Stimulated activated naive B cell treated with anti-CD40 and anti-IgM and Interleukin-4, amounts not matched to agents 10 μg/mL and 1 μg/mL and 100 μg/mL, for 72 hours (primary cell): ENCODE data around the gene FAM193A.
"Not testable (repeated sequence)": the region's sequence is repeated elsewhere in the genome, so short reads cannot be mapped to it uniquely, and the experiment has no call there.

Experiments used
- ATAC-seq, 2 donors: fragments of 150-1000 bp; cut with Tn5 transposase; replicated peaks; 2 replicates each; pipeline ENCODE4 v1.10.0; 2021; ENCODE audit warnings: moderate library complexity in 1 of 2
- DNase-seq: peaks from one replicate; pipeline ENCODE4 v3.0.0; 2021
- H3K27ac Mint-ChIP-seq: one replicate; pipeline ENCODE4 v1.8.0; 2022; ENCODE audit warnings: mild to moderate bottlenecking, mixed read lengths
- H3K27me3 Mint-ChIP-seq, 2 donors: one replicate each; pipeline ENCODE4 v1.8.0; 2022; ENCODE audit warnings: mixed read lengths in 2 of 2
- H3K36me3 Mint-ChIP-seq, 2 donors: one replicate each; pipeline ENCODE4 v1.8.0; 2022; ENCODE audit warnings: mixed read lengths in 2 of 2, mild to moderate bottlenecking in 1 of 2
- H3K4me1 Mint-ChIP-seq, 2 donors: one replicate each; pipeline ENCODE4 v1.8.0; 2022; ENCODE audit warnings: mixed read lengths in 2 of 2, mild to moderate bottlenecking in 1 of 2
- H3K4me3 Mint-ChIP-seq, 2 donors: one replicate each; pipeline ENCODE4 v1.8.0; 2022; ENCODE audit warnings: mild to moderate bottlenecking in 2 of 2, mixed read lengths in 2 of 2, moderate library complexity in 1 of 2
- H3K9me3 Mint-ChIP-seq, 2 donors: one replicate each; pipeline ENCODE4 v1.8.0; 2022; ENCODE audit warnings: mixed read lengths in 2 of 2, mild to moderate bottlenecking in 1 of 2

Gene FAM193A

DNA sequence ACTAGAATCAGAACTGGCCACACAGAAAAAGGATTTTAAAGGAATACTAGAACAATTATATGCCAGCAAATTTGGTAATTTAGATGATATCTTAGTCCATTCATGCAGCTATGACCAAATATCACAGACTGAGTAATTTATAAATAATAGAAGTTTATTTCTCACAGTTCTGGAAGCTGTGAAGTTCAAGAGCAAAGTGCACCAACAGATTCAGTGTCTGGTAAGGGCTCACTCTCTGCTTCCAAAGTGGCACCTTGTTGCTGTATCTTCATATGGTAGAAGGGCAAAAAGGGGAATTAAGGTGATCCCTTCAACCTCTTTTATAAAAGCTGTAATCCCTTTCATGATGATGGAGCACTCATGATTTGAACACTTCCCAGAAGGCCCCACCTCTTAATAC lies 199.4 kb downstream of the FAM193A start:
- Mint-ChIP-seq H3K4me3 (no peak overlapping the region), H3K4me1 (peaks cover 17 to 48% of the 10 kb centered on the region in 2 donors), H3K9me3 (peaks cover 7 to 11% of the 10 kb centered on the region in 2 donors), H3K36me3 (peaks cover 52 to 72% of the 10 kb centered on the region in 2 donors), H3K27ac (no peak overlapping the region), H3K27me3 (no peaks in the 10 kb centered on the region)
- DNase-seq (no peak), ATAC-seq (no peak)

DNA sequence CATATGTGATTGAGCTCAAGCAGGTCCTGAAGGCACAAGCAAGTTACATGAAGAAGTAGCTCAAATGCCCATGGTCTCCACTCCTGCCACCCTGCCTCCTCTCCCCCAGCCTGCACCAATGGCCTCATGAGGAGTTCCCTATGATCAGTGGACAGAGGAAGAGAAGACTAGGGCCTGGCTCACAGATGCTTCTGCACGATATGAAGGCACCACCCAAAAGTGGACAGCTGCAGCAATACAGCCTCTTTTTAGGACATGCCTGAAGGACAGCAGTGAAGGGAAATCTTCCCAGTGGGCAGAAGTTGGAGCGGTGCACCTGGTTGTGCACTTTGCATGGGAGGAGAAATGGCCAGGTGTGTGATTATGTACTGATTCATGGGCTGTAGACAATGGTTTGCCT lies 201.8 kb downstream of the FAM193A start:
- peaks cover 16 to 45% of the 10 kb centered on the region in 2 donors for H3K4me1 Mint-ChIP-seq
- not testable (repeated sequence) for H3K27ac Mint-ChIP-seq

DNA sequence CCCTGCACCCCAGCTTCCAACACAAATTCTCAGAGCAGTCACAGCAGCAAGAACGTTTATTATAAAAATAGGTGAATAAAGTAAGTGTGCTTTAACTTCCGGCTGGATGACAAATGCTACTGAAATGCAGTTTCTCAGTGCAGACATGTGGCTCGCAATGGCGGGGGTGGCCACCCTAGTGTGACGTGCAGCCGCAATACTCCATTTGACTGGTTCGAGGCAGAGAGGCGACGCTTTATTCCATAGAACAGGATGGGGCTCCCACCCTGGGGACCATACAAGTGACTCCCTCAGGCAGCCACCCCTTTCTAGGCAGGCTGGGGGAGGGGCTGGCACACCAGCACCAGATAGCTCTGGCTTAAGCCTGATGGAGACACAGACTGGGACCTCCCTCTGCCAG lies 205.2 kb downstream of the FAM193A start:
- H3K9me3 Mint-ChIP-seq: peaks cover 0 to 3% of the 10 kb centered on the region in 2 donors
- H3K36me3 Mint-ChIP-seq: peaks cover 61 to 62% of the 10 kb centered on the region in 2 donors
- ATAC-seq: no peak
- DNase-seq: no peak
- H3K27ac Mint-ChIP-seq: no peak overlapping the region
- H3K27me3 Mint-ChIP-seq: no peaks in the 10 kb centered on the region
- H3K4me3 Mint-ChIP-seq: no peak overlapping the region
- peaks cover 25 to 48% of the 10 kb centered on the region in 2 donors for H3K4me1 Mint-ChIP-seq

More for the DNA sequence above, 201.8 kb downstream of the FAM193A start:
- not testable (repeated sequence) for H3K4me3 Mint-ChIP-seq, ATAC-seq, DNase-seq, H3K27me3 Mint-ChIP-seq
- Mint-ChIP-seq H3K36me3 (peaks cover 57 to 64% of the 10 kb centered on the region in 2 donors), H3K9me3 (peaks cover 7 to 11% of the 10 kb centered on the region in 2 donors)

DNA sequence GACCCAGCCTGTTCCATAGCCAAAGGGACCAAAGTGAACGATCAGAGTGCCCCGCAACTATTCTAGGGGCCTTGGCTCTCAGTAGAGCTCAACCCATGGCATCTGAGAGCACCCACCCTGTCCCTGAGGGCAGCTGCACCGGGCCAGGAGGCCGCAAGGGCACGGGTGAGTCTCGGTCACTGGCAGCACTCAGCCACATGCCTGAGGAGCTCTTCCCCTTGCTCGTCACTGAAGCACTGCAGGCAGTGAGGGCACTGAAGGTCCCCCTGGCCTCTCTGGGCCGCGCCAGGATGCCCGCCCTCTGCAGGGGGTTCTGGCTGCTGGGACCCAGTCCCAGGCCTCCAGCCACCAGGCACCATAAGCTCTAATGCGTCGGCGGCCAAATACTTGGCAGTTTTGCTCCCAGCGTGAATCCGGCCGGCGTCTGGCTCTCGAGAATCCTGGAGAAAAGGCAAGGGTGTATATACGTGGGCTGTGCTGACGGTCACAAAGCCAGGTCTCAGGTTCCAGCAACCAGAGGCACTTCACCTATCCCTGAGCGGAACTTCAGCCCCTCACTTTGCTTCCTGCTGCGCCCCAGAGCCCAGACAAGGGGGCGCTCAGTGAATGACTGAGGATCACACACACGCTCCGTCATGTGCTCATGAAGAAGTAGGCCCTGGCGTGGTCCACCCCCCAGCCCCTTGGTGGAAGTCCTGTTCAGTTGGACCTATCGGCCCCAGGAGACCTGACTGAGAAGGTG lies 205.8 kb downstream of the FAM193A start:
- Mint-ChIP-seq H3K9me3 (peaks cover 0 to 3% of the 10 kb centered on the region in 2 donors), H3K4me1 (peaks cover 31 to 54% of the 10 kb centered on the region in 2 donors), H3K4me3 (no peak overlapping the region), H3K27me3 (no peaks in the 10 kb centered on the region), H3K36me3 (peaks cover 65 to 67% of the 10 kb centered on the region in 2 donors), H3K27ac (no peak overlapping the region)
- no peak for ATAC-seq
- DNase-seq: no peak

DNA sequence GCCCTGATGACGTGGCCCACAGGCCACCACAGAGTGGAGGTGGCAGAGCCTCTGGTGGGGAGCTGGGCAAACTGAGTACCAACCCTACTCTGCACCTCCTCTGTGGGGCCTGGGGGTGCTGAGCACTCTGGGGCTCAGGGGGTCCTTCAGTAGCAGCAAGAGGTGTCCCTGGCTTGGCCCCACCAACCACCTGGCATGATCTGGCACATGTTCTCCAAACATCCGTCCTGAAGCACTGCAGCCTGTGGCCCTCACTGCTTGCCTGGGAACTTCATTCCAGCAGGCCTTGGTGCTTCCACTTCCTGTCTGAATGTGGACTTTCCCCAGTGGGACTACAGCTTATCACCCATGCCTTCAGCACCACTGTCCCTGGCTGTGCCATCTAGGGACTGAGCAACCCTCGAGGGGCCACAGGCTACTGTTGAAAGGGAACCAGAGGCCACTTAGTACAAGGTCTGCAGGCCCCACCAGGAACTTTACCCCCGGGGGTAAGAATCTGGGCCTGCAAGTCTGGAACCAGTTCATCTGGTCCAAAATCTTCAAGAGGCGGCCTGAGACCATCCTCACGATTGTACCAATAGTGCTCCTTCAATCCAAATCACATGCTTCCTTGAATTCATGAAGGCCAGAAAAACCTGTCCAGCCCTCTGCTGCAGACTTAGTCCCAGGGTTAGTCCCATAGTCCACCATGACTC lies 206.5 kb downstream of the FAM193A start:
- ATAC-seq (no peak), DNase-seq (no peak)
- H3K36me3 Mint-ChIP-seq: peaks cover 72 to 74% of the 10 kb centered on the region in 2 donors
- peak overlapping the region; percentile 31 for H3K27ac Mint-ChIP-seq
- H3K4me1 Mint-ChIP-seq: peaks cover 38 to 61% of the 10 kb centered on the region in 2 donors
- H3K4me3 Mint-ChIP-seq: no peak overlapping the region
- H3K9me3 Mint-ChIP-seq: peaks cover 0 to 3% of the 10 kb centered on the region in 2 donors
- H3K27me3 Mint-ChIP-seq: no peaks in the 10 kb centered on the region

DNA sequence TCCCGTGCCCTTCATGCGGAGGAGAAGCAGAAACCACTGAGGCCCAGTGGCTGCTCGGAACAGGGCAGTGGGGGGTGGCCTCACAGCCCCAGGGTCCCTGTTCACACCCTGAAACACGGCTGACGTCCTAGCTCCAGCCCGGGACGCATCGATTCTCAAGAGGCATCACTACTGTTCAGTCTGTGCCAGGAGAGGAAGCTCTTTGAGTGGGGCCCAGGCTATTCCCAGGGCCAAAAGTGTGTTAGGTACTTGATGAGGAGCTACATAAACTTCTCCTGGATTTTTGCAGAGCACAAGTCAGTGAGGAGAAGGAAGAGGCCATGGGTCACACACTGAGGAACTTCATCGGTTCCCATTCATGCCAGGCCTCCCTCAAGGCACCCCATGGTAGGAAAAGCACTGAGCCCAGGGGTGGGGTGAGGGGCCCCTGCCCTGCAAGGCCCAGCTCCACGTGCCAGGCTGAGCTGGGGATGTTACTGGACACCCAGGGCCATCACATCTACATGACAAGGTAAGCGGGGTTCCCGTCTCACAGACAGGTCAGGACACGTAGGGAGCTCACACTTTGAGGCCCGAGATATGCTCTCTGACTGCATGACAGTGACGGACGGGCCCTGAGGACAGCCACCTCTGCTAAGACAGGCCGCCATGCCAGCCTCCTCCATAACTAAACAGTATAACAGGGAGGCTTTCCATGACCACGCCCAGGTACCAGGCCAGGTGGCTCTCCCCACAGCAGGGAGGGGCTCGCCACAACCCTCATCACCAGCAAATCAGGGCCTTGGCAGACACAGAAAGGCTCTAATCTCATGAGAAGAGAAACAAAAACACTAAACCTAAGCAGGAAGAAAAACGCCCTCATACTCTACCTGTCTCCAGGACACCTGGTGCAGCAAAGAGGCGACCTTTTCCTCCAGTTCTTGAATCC lies 207.3 kb downstream of the FAM193A start:
- no peak for DNase-seq
- H3K27ac Mint-ChIP-seq: peak overlapping the region; percentile 14
- H3K9me3 Mint-ChIP-seq: no peaks in the 10 kb centered on the region
- H3K36me3 Mint-ChIP-seq: peaks cover 65 to 68% of the 10 kb centered on the region in 2 donors
- H3K4me3 Mint-ChIP-seq: no peak overlapping the region
- no peaks in the 10 kb centered on the region for H3K27me3 Mint-ChIP-seq
- no peak for ATAC-seq
- peaks cover 38 to 63% of the 10 kb centered on the region in 2 donors for H3K4me1 Mint-ChIP-seq

DNA sequence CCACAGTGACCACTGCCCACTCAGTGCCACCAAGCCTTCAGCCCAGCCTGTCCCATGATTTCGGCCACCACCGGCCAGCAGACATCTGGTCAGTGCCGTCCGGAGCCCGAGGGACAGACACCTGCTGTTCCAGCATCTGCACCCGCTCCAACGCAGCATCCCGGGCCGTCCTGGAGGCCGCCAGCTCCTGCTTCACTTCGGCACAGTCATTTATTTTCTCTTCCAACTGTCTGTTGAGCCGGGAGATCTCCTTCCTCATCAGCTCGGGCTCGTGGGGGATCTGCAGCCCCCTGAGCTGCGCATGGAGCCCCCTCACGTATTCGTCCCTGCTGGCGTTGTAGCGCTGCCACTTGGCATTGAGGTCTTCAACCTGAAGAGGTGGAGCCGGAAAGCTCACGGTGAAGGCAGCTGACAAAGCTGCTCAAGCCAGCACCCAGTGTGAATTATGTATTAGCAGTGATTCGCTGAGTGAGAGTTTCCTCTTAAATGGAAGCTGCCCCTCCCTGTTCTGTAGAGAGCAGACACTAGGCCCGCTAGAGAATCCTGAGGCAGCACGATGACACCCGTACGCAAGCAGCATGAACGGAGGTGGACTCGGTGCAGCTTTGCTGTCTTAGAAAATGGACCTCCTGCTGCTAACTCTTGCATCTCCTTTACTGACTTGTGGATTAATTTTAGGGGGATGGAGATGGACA lies 208.3 kb downstream of the FAM193A start:
- no peak for DNase-seq
- H3K36me3 Mint-ChIP-seq: peaks cover 63 to 65% of the 10 kb centered on the region in 2 donors
- H3K27me3 Mint-ChIP-seq: no peaks in the 10 kb centered on the region
- H3K4me1 Mint-ChIP-seq: peaks cover 39 to 68% of the 10 kb centered on the region in 2 donors
- H3K4me3 Mint-ChIP-seq: no peak overlapping the region
- ATAC-seq: no peak
- peak overlapping the region; percentile 62 for H3K27ac Mint-ChIP-seq
- no peaks in the 10 kb centered on the region for H3K9me3 Mint-ChIP-seq

DNA sequence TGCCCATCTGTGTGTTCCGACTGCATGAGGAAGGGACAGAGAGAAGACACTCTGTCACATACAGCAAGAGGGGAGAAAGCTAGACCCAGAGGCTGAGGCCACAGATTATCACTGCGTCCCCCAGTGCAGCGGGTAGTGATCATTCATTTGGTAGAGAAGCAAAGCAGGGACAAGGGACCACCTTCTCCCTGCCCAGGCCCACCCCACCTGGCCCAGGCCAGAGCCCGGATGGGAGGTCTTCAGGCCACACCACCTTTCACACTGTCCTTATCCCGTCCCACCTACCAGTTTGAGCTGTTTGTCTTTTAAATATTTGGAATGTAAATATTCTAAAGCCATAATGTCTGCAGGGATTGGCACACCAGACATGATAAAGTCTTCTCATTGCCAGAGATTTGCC lies 209.1 kb downstream of the FAM193A start:
- ATAC-seq (no peak), DNase-seq (no peak)
- H3K27ac Mint-ChIP-seq: peak overlapping the region; percentile 92
- H3K9me3 Mint-ChIP-seq: no peaks in the 10 kb centered on the region
- H3K27me3 Mint-ChIP-seq: no peaks in the 10 kb centered on the region
- peaks cover 58 to 59% of the 10 kb centered on the region in 2 donors for H3K36me3 Mint-ChIP-seq
- H3K4me1 Mint-ChIP-seq: peaks cover 40 to 64% of the 10 kb centered on the region in 2 donors
- H3K4me3 Mint-ChIP-seq: peak overlapping the region in 1 of 2 donors; percentile 48

DNA sequence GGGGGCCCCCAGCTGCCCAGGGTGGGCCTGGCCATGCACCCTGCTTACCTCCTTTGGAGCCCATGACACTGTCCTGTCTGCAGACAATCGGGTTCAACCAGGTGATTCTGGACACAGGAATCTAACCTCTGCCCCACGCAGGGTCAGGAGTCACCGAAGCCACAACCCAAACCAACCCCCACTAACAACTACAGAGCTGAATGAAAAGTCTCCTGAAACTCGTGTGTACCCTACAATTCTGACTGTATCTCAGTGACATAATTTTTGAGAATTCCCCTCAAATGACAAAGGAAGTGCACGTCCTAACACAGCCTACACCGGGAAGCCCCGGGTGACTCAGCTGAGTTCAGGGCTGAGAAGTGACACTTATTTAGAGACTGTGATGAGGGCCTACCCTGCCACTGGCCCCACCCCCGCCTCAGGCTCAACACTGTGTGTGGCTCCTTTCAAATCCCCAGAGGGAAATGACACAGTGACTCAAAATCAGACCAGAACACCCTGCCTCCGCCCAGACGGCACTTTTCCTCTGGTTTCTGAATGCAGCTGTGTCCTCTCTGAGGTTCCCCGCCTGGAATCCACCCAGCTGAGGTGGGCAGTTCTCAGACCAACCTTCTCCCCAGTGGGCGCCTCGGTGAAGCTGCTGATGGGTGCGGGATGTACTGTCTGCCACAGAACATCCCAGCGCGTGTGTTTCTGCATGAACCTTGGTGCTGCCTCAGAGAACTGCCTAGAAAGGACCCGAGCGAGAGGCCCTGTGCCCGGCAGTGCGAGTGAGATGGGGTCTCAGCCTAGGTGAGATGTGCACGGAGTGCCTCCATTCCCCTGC lies 209.7 kb downstream of the FAM193A start:
- DNase-seq: peak; percentile 95
- peak overlapping the region; percentile 92 for H3K27ac Mint-ChIP-seq
- peaks cover 40 to 57% of the 10 kb centered on the region in 2 donors for H3K4me1 Mint-ChIP-seq

DNA sequence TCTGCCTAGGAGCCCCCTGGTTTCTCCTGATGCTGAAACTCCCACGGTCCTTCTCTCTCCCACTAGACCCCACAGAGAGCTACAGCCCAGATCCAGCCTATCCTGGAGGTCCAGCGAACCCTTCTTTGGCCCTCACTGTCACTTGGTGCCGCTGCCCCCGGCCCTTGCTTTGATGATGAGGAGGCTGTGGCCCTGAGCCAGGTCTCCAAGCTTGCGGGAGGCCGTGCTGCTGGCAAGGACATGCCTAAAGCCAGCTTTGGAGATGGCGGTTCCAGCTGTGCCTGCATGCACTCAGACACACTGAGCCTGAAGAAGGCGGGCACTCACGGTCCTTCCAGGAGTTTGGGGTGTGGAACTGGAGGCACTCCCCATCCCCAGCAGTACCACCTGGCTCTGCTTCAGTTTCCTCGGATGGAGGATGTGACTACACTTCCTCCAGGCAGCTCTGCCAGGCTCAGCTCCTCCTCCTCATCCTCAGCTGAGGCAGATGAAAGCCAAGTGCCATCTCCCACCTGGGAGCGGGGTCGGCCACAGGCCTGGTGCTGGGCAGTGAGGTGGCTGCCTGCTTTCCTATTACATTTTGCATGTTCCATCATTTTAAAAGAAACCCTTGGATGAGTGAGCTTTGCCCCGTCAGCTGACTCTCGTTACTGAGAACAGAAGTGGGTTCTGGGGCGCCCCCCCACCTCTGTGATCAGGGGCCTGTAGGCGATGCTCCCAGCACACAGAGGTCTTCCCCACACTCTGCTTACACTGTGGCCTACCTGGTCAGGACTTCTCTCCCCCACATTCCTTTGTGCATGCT lies 210.6 kb downstream of the FAM193A start:
- peak overlapping the region; percentile 67 to 73 for H3K4me3 Mint-ChIP-seq
- ATAC-seq (no peak), DNase-seq (no peak)
- H3K27ac Mint-ChIP-seq: peak overlapping the region; percentile 92
- no peaks in the 10 kb centered on the region for H3K27me3 Mint-ChIP-seq
- peaks cover 43 to 65% of the 10 kb centered on the region in 2 donors for H3K4me1 Mint-ChIP-seq
- H3K36me3 Mint-ChIP-seq: peaks cover 46 to 50% of the 10 kb centered on the region in 2 donors
- H3K9me3 Mint-ChIP-seq: no peaks in the 10 kb centered on the region

More for the DNA sequence above, 209.7 kb downstream of the FAM193A start:
- peak overlapping the region; percentile 67 to 73 for H3K4me3 Mint-ChIP-seq
- H3K36me3 Mint-ChIP-seq: peaks cover 55 to 56% of the 10 kb centered on the region in 2 donors
- H3K27me3 Mint-ChIP-seq: no peaks in the 10 kb centered on the region
- peak; percentile 96 to 98 for ATAC-seq
- H3K9me3 Mint-ChIP-seq: no peaks in the 10 kb centered on the region

DNA sequence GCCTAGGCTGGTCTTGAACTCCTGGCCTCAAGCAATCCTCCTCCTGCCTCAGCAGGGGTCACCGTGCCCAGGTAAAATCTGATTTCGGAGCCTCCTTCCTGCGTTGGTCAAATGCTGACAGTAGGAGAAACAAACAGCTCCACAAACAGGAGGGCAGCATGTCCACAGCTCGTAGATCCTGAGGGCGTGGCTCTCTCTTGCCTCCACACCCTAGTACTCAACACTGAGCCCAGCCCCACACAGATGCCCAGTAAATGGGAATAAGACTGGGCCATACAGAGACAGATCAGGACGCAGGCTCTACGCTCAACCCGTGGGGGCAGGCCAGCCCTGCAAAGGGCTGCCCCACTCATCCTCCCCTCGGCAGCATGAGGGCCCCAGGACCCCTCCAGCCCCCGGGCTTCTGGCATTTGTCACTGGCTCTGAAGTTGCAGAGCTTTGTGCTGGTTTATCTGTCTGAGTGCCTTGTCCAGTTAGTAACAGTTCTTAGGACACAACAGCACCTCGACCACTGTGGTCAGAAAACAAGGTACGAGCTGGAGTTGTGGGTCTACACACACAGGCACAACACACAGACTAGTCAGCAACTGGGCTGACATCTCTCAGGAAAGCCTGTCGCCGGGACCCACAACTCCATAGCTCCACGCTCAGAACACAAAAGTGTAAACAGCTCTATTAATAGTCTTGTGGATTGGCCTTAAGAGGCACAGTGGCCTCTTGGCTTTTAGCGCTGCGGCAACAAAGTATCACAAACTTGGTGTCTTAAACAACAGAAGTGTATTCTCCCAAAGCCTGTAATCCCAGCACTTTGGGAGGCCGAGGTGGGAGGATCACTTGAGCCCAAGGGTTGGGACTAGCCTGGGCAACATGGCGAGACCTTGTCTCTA lies 214.5 kb downstream of the FAM193A start:
- Mint-ChIP-seq H3K27me3 (no peaks in the 10 kb centered on the region), H3K36me3 (peaks cover 23 to 32% of the 10 kb centered on the region in 2 donors), H3K9me3 (no peaks in the 10 kb centered on the region), H3K27ac (no peak overlapping the region), H3K4me1 (peaks cover 42 to 78% of the 10 kb centered on the region in 2 donors), H3K4me3 (no peak overlapping the region)
- DNase-seq: no peak
- no peak for ATAC-seq
